HepG2 (cell line): ENCODE data around the gene PLXNA4. TPM values are rescaled to one million over a fixed set of nuclear protein-coding genes. Genes with fewer than 3 reads are reported as not detected.

Experiments used
- ATAC-seq: fragments of 200-7000 bp; cut with Tn5 transposase; 3 replicates; pipeline ENCODE4 v1.9.1; 2020; ENCODE audit warnings: mild to moderate bottlenecking, moderate library complexity
- BruUV-seq: library from RNA; stranded (reverse); fragments of 400-500 nt; replicated peaks from 2 replicates; lab custom pipeline; 2021; lab: Mats Ljungman, UMichigan
- CTCF ChIA-PET: fragments of 300-600 bp; formaldehyde crosslinking; extraction: SDS; loops from one replicate; lab custom pipeline; 2021; ENCODE audit warnings: low total read pairs, inconsistent platforms, low intra/inter-chr PET ratio; lab: Yijun Ruan, JAX
- POLR2A ChIA-PET: fragments of 350-600 bp; sonication (Branson Sonifier 250); formaldehyde crosslinking; loops from one replicate; lab custom pipeline; 2020; ENCODE audit warnings: antibody characterized with exemption, inconsistent platforms; lab: Yijun Ruan, JAX
- DNase-seq: peaks from one replicate; pipeline ENCODE4 v3.0.0-alpha.2; 2015; ENCODE audit warnings: low spot score
- FAIRE-seq: peaks from 3 replicates; lab custom pipeline; 2011; peaks lifted over from hg19 to GRCh38; lab: Jason Lieb, UNC
- H2AFZ ChIP-seq: one replicate; pipeline ENCODE4 v1.6.1; 2011; ENCODE audit warnings: low read length, inconsistent platforms
- H3K27ac ChIP-seq: fragments of 300-600 bp; 3 replicates; pipeline ENCODE4 v1.8.0; 2011; ENCODE audit warnings: mixed run types, mild to moderate bottlenecking, mixed read lengths, low read length, inconsistent platforms; ENCODE audit not compliant: insufficient read depth; ENCODE audit errors: extremely low read length
- H3K27me3 ChIP-seq, 2 experiments: fragments of 200-600 bp in 1 of 2; 2 replicates in 1 of 2; 3 replicates in 1 of 2; pipeline versions ENCODE4 v1.6.0 to v1.8.0; 2011; ENCODE audit warnings: low read length in 2 of 2, mild to moderate bottlenecking in 2 of 2, moderate library complexity in 2 of 2, inconsistent platforms in 1 of 2; ENCODE audit not compliant: insufficient read depth in 2 of 2, control insufficient read depth in 1 of 2
- H3K36me3 ChIP-seq, 2 experiments: fragments of 200-600 bp in 1 of 2; replicated peaks in 1 of 2; 2 replicates in 1 of 2; 3 replicates in 1 of 2; pipeline versions ENCODE4 v1.5.1 to v1.8.0; 2011; ENCODE audit warnings: low read length in 2 of 2, inconsistent platforms in 1 of 2; ENCODE audit not compliant: insufficient read depth in 2 of 2, control insufficient read depth in 1 of 2
- H3K4me1 ChIP-seq: 2 replicates; pipeline ENCODE4 v1.5.1; 2012; ENCODE audit warnings: low read length, inconsistent platforms; ENCODE audit not compliant: insufficient read depth
- H3K4me2 ChIP-seq: 2 replicates; pipeline ENCODE4 v1.6.0; 2011; ENCODE audit warnings: low read depth, low read length, inconsistent platforms
- H3K4me3 ChIP-seq, 3 experiments: fragments of 200-600 bp in 1 of 3; sonication (generic), shearing (Covaris generic) in 1 of 3; replicated peaks in 1 of 3; 2 replicates each; pipeline ENCODE4 v1.5.1; 2011 to 2016; ENCODE audit warnings: low read length in 3 of 3, inconsistent platforms in 2 of 3, low read depth in 2 of 3, mild to moderate bottlenecking in 2 of 3, control low read depth in 1 of 3, mixed read lengths in 1 of 3; ENCODE audit not compliant: insufficient read depth in 1 of 3
- H3K79me2 ChIP-seq: one replicate; pipeline ENCODE4 v1.6.1; 2011; ENCODE audit warnings: low read length, inconsistent platforms; ENCODE audit not compliant: insufficient read depth
- H3K9ac ChIP-seq: 2 replicates; pipeline ENCODE4 v1.6.0; 2011; ENCODE audit warnings: mild to moderate bottlenecking, low read depth, low read length, inconsistent platforms; ENCODE audit not compliant: insufficient read depth
- H3K9me3 ChIP-seq: 2 replicates; pipeline ENCODE4 v1.5.1; 2012; ENCODE audit warnings: mild to moderate bottlenecking, low read length
- H4K20me1 ChIP-seq: 2 replicates; pipeline ENCODE4 v1.6.0; 2011; ENCODE audit warnings: inconsistent platforms, mild to moderate bottlenecking, low read length, moderate library complexity; ENCODE audit not compliant: insufficient read depth
- DMAP1 ChIP-seq: IDR thresholded peaks from 2 replicates; pipeline ENCODE4 v1.6.1; 2016
- FOXA3 ChIP-seq: IDR thresholded peaks from 2 replicates; pipeline ENCODE4 v1.6.1; 2016; ENCODE audit warnings: missing genetic modification reagents, missing compliant biosample characterization
- FOXC1 ChIP-seq: sonication (generic); formaldehyde crosslinking; IDR thresholded peaks from 2 replicates; pipeline ENCODE4 v1.8.0; 2022; ENCODE audit warnings: mild to moderate bottlenecking, missing genetic modification reagents, borderline replicate concordance
- GPBP1L1 ChIP-seq: sonication (generic); formaldehyde crosslinking; IDR thresholded peaks from 2 replicates; pipeline ENCODE4 v1.5.0; 2020; ENCODE audit warnings: mild to moderate bottlenecking, missing genetic modification reagents
- HDAC2 ChIP-seq: sonication (generic); formaldehyde crosslinking; IDR thresholded peaks from 2 replicates; pipeline ENCODE4 v1.4.0; 2020; ENCODE audit warnings: missing genetic modification reagents
- HOXA3 ChIP-seq: sonication (generic); formaldehyde crosslinking; IDR thresholded peaks from 2 replicates; pipeline ENCODE4 v1.5.0; 2020; ENCODE audit warnings: missing genetic modification reagents
- KDM1A ChIP-seq: IDR thresholded peaks from 2 replicates; pipeline ENCODE4 v1.6.1; 2016; ENCODE audit warnings: missing compliant biosample characterization
- POGZ ChIP-seq: sonication (generic); formaldehyde crosslinking; IDR thresholded peaks from 2 replicates; pipeline ENCODE4 v1.4.0; 2020; ENCODE audit warnings: mild to moderate bottlenecking, missing genetic modification reagents
- RCOR2 ChIP-seq: IDR thresholded peaks from 2 replicates; pipeline ENCODE4 v1.6.1; 2016; ENCODE audit warnings: missing biosample characterization, missing genetic modification reagents
- SP1 ChIP-seq, 2 experiments: fragments of 450-650 bp in 1 of 2; sonication (generic) in 1 of 2; formaldehyde crosslinking in 1 of 2; IDR thresholded peaks; 2 replicates each; pipeline versions ENCODE4 v1.4.0 to v1.6.1; 2016 to 2020; ENCODE audit warnings: missing genetic modification reagents in 1 of 2
- TARDBP ChIP-seq: sonication (generic); formaldehyde crosslinking; IDR thresholded peaks from 2 replicates; pipeline ENCODE4 v1.8.0; 2022; ENCODE audit warnings: mild to moderate bottlenecking, missing genetic modification reagents
- ZBTB7B ChIP-seq: sonication (generic); formaldehyde crosslinking; IDR thresholded peaks from 2 replicates; pipeline ENCODE4 v1.4.0; 2020; ENCODE audit warnings: missing genetic modification reagents
- ZFP82 ChIP-seq: sonication (generic); formaldehyde crosslinking; IDR thresholded peaks from 2 replicates; pipeline ENCODE4 v1.5.1; 2020; ENCODE audit warnings: mild to moderate bottlenecking, missing genetic modification reagents, borderline replicate concordance
- ZKSCAN5 ChIP-seq: sonication (generic); formaldehyde crosslinking; IDR thresholded peaks from 2 replicates; pipeline ENCODE4 v1.5.1; 2020; ENCODE audit warnings: mild to moderate bottlenecking, missing genetic modification reagents
- ZNF160 ChIP-seq: sonication (generic); formaldehyde crosslinking; IDR thresholded peaks from 2 replicates; pipeline ENCODE4 v1.8.0; 2022; ENCODE audit warnings: mild to moderate bottlenecking, inconsistent platforms, missing genetic modification reagents
- ZNF207 ChIP-seq: fragments of 450-650 bp; IDR thresholded peaks from 2 replicates; pipeline ENCODE4 v1.6.1; 2016; ENCODE audit warnings: antibody characterized with exemption, borderline replicate concordance
- ZNF337 ChIP-seq: sonication (generic); formaldehyde crosslinking; IDR thresholded peaks from 2 replicates; pipeline ENCODE4 v1.5.1; 2020; ENCODE audit warnings: missing genetic modification reagents, low read depth, mild to moderate bottlenecking, borderline replicate concordance
- ZNF574 ChIP-seq: sonication (generic); formaldehyde crosslinking; IDR thresholded peaks from 2 replicates; pipeline ENCODE4 v1.4.0; 2020; ENCODE audit warnings: missing genetic modification reagents
- ZNF605 ChIP-seq: sonication (generic); formaldehyde crosslinking; IDR thresholded peaks from 2 replicates; pipeline ENCODE4 v1.8.0; 2022; ENCODE audit warnings: mild to moderate bottlenecking, missing genetic modification reagents
- ZNF619 ChIP-seq: sonication (generic); formaldehyde crosslinking; IDR thresholded peaks from 2 replicates; pipeline ENCODE4 v1.4.0; 2020; ENCODE audit warnings: mild to moderate bottlenecking, missing genetic modification reagents
- WGBS: methylation state at CpG from one replicate; pipeline ENCODE4 v1.1.6; 2017; ENCODE audit warnings: low lambda C conversion rate; 5-methylcytosine and 5-hydroxymethylcytosine counted together
- in situ Hi-C: cut with HindIII; loops from 2 replicates; pipeline ENCODE4 v1.10.0; 2017; ENCODE audit warnings: low pct_unique_long_range_greater_than_20kb; ENCODE audit not compliant: extremely low pct_ligation_motif_present
- intact Hi-C: fragments of 100-400 bp; cut with micrococcal nuclease; formaldehyde crosslinking; loops from one replicate; pipeline ENCODE4 v1.10.0; 2022; ENCODE audit not compliant: unreplicated experiment
- polyA plus RNA-seq, 8 experiments: library from polyadenylated mRNA; depleted of rRNA in 3 of 8; stranded (reverse) in 7 of 8; unstranded in 1 of 8; fragments of >200 nt; fragmentation: Illumina TruSeq in 4 of 8; extraction: Trizol in 4 of 8; gene quantifications; 2 replicates each; pipeline versions ENCODE4 v1.2.1 to v1.2.3, GENCODE V29; 2011 to 2016; ENCODE audit warnings: low read depth in 4 of 8, missing spikeins in 1 of 8, mixed read lengths in 1 of 8; ENCODE audit not compliant: insufficient read depth in 1 of 8
- total RNA-seq, 5 experiments: library from RNA; depleted of rRNA; stranded (reverse); fragments of >200 nt; fragmentation: Illumina TruSeq; extraction: Trizol; gene quantifications; 2 replicates each; pipeline ENCODE4 v1.2.3, GENCODE V29; 2016; ENCODE audit warnings: low read depth in 1 of 5

The PLXNA4 gene
- total and polyA plus RNA-seq, 2 of the 13 experiments (the other 11 are each of a cell fraction or from before 2014, with no cell fraction given), result 0.01 to 0.04 TPM

- WGBS, result 30% methylated on average over 12 of the region's 15 CpGs
- Histone ChIP-seq H3K27ac (no peak overlapping the region), H2AFZ (no peak overlapping the region), H3K9me3 (no peaks in the 10 kb centered on the region), H3K9ac (no peak overlapping the region), H3K27me3 (peaks cover 0 to 32% of the 10 kb centered on the region in 2 experiments; a peak in 3 of 5 replicates), H3K4me1 (no peaks in the 10 kb centered on the region), H3K36me3 (no peaks in the 10 kb centered on the region)
- POLR2A ChIA-PET, result no interaction called here
- DNase-seq (no peak), ATAC-seq (no peak)
- in situ Hi-C loops (loop anchor here (25.0 kb wide), 1 partner anchor 387 kb away; no protein-coding TSS in a partner anchor), intact Hi-C loops (loop anchor here (2.0 kb wide), 1 partner anchor 45 kb away; no protein-coding TSS in a partner anchor)
- CTCF ChIA-PET, result no interaction called here
- TF ChIP-seq ZKSCAN5 (CRISPR knock-in tag), result no peak
- no peak for TF ChIP-seq ZFP82 (CRISPR knock-in tag)
- TF ChIP-seq FOXC1 (CRISPR knock-in tag), result no peak
- no peak for TF ChIP-seq POGZ (CRISPR knock-in tag)
- no peak for TF ChIP-seq KDM1A (CRISPR knock-in tag)
- no peak for TF ChIP-seq ZNF605 (CRISPR knock-in tag)
- TF ChIP-seq FOXA3 (CRISPR knock-in tag), result no peak
- TF ChIP-seq ZNF337, result no peak
- TF ChIP-seq TARDBP (CRISPR knock-in tag), result no peak
- no peak for TF ChIP-seq DMAP1
- TF ChIP-seq GPBP1L1, result no peak
- TF ChIP-seq ZNF574 (CRISPR knock-in tag), result no peak
- no peak for TF ChIP-seq SP1 (IDR thresholded peaks at IDR 0.05)
- no peak for TF ChIP-seq SP1 (CRISPR knock-in tag; IDR thresholded peaks at IDR 0.05)
- TF ChIP-seq ZBTB7B (CRISPR knock-in tag), result no peak
- TF ChIP-seq HDAC2 (CRISPR knock-in tag), result no peak
- TF ChIP-seq RCOR2 (CRISPR knock-in tag), result no peak
- no peak for TF ChIP-seq ZNF160
- no peak for TF ChIP-seq HOXA3 (CRISPR knock-in tag)
- TF ChIP-seq ZNF207, result no peak
- no peak for TF ChIP-seq ZNF619
- TF ChIP-seq, all 625 proteins: peak for 0
- H3K4me3 ChIP-seq, result no peak overlapping the region
- no peaks in the 10 kb centered on the region for H3K79me2 ChIP-seq
- FAIRE-seq, result no peak
- H3K4me2 ChIP-seq, result no peak overlapping the region
- no peaks in the 10 kb centered on the region for H4K20me1 ChIP-seq
- no TSS peak for BruUV-seq
Observed at GRCh38 chr7:132073920-132074589, 502.2 kb downstream of the PLXNA4 start.
